Iris pigment epithelial cell (primary cell): Measurements from ENCODE around the gene RAPGEF1.
A peak's percentile ranks its signal among the peaks of the same experiment; 100 is the strongest.
"Not testable (repeated sequence)": the region's sequence is repeated elsewhere in the genome, so short reads cannot be mapped to it uniquely, and the experiment has no call there.

Source experiments
- DNase-seq: peaks from one replicate; pipeline ENCODE4 v3.0.0-alpha.2; 2011; ENCODE audit warnings: low read depth

RAPGEF1 gene

GRCh38 chr9:131690941-131691573 is 48.8 kb downstream of the RAPGEF1 start:
- no peak for DNase-seq

- no peak for DNase-seq
These were observed 49.4 kb downstream of the RAPGEF1 start for GRCh38 chr9:131690462-131690861.

- no peak for DNase-seq
These were observed 51.5 kb downstream of the RAPGEF1 start for GRCh38 chr9:131688377-131688776.

- DNase-seq, result no peak
These were observed 53.8 kb downstream of the RAPGEF1 start for GRCh38 chr9:131685753-131686706.

- not testable (repeated sequence) for DNase-seq
These were observed 56.8 kb downstream of the RAPGEF1 start for GRCh38 chr9:131683094-131683493.

- no peak for DNase-seq
These were observed 57.6 kb downstream of the RAPGEF1 start for GRCh38 chr9:131682261-131682660.

- DNase-seq, result not testable (repeated sequence)
These were observed 58.0 kb downstream of the RAPGEF1 start for GRCh38 chr9:131681826-131682225.

- not testable (repeated sequence) for DNase-seq
These were observed 58.8 kb downstream of the RAPGEF1 start for GRCh38 chr9:131681108-131681507.

GRCh38 chr9:131679261-131680020 is 60.4 kb downstream of the RAPGEF1 start:
- peak; percentile 42 for DNase-seq

- peak; percentile 95 for DNase-seq
These were observed 61.3 kb downstream of the RAPGEF1 start for GRCh38 chr9:131678499-131679111.

- DNase-seq, result peak; percentile 73
These were observed 62.3 kb downstream of the RAPGEF1 start for GRCh38 chr9:131677444-131678180.

- DNase-seq, result peak; percentile 58
These were observed 62.8 kb downstream of the RAPGEF1 start for GRCh38 chr9:131677049-131677443.

- no peak for DNase-seq
These were observed 63.4 kb downstream of the RAPGEF1 start for GRCh38 chr9:131676431-131676972.

- DNase-seq, result no peak
These were observed 64.3 kb downstream of the RAPGEF1 start for GRCh38 chr9:131675437-131676022.

GRCh38 chr9:131674425-131675421 is 65.2 kb downstream of the RAPGEF1 start:
- DNase-seq, result no peak

GRCh38 chr9:131673531-131673930 is 66.3 kb downstream of the RAPGEF1 start:
- DNase-seq, result no peak

GRCh38 chr9:131673068-131673467 is 66.8 kb downstream of the RAPGEF1 start:
- no peak for DNase-seq

- DNase-seq, result no peak
These were observed 67.4 kb downstream of the RAPGEF1 start for GRCh38 chr9:131672451-131672850.

GRCh38 chr9:131671133-131671520 is 68.7 kb downstream of the RAPGEF1 start:
- no peak for DNase-seq
